KMS-11 (cell line): ENCODE results near the gene AXIN1.

ENCODE experiments used
- H2AFZ ChIP-seq: fragments of 200-600 bp; sonication (generic); 2 replicates; pipeline ENCODE4 v1.6.1; 2016; ENCODE audit warnings: antibody characterized with exemption, mixed run types, low read depth
- H3K27ac ChIP-seq: fragments of 200-600 bp; sonication (generic); 2 replicates; pipeline ENCODE4 v1.6.1; 2016; ENCODE audit warnings: mild to moderate bottlenecking, mixed run types
- H3K27me3 ChIP-seq: fragments of 200-600 bp; sonication (generic); 2 replicates; pipeline ENCODE4 v1.6.1; 2017; ENCODE audit warnings: mild to moderate bottlenecking, low read depth, mixed run types, moderate library complexity; ENCODE audit not compliant: insufficient read depth
- H3K36me3 ChIP-seq: fragments of 200-600 bp; sonication (generic); 2 replicates; pipeline ENCODE4 v1.6.1; 2017; ENCODE audit warnings: mild to moderate bottlenecking, mixed run types; ENCODE audit not compliant: insufficient read depth
- H3K4me1 ChIP-seq: fragments of 200-600 bp; sonication (generic); 2 replicates; pipeline ENCODE4 v1.6.1; 2016; ENCODE audit warnings: mild to moderate bottlenecking, low read depth, mixed run types; ENCODE audit not compliant: poor library complexity, severe bottlenecking
- H3K4me2 ChIP-seq: fragments of 200-600 bp; sonication (generic); 2 replicates; pipeline ENCODE4 v1.7.0; 2016; ENCODE audit warnings: mild to moderate bottlenecking, mixed run types
- H3K4me3 ChIP-seq: fragments of 200-600 bp; sonication (generic); IDR thresholded peaks from 2 replicates; pipeline ENCODE4 v1.6.1; 2017; ENCODE audit warnings: low read depth, low read length, mixed read lengths; ENCODE audit not compliant: insufficient read depth
- H3K79me2 ChIP-seq: fragments of 200-600 bp; sonication (generic); 2 replicates; pipeline ENCODE4 v1.6.1; 2016; ENCODE audit warnings: low read depth, mixed run types; ENCODE audit not compliant: insufficient read depth
- H3K9ac ChIP-seq: fragments of 200-600 bp; sonication (generic); 2 replicates; pipeline ENCODE4 v1.6.1; 2016; ENCODE audit warnings: mild to moderate bottlenecking, mixed run types
- H4K20me1 ChIP-seq: fragments of 200-600 bp; sonication (generic); 2 replicates; pipeline ENCODE4 v1.6.1; 2016; ENCODE audit warnings: mild to moderate bottlenecking, mixed run types; ENCODE audit not compliant: insufficient read depth
- CTCF ChIP-seq: fragments of 200-600 bp; sonication (generic); conservative IDR thresholded peaks from 2 replicates; pipeline ENCODE4 v1.6.1; 2017; ENCODE audit warnings: low read depth, mild to moderate bottlenecking, antibody characterized with exemption, low read length, moderate library complexity, mixed read lengths

The AXIN1 gene

GRCh38 chr16:322476-323143 is 29.9 kb downstream of the AXIN1 start:
- H2AFZ ChIP-seq = no peak overlapping the region
- H3K36me3 ChIP-seq = no peaks in the 10 kb centered on the region
- no peaks in the 10 kb centered on the region for H3K27me3 ChIP-seq
- H3K4me3 ChIP-seq = no peak overlapping the region
- H3K27ac ChIP-seq = no peak overlapping the region
- H3K4me1 ChIP-seq = no peaks in the 10 kb centered on the region
- no peak for TF ChIP-seq CTCF
- H3K9ac ChIP-seq = no peak overlapping the region
- H4K20me1 ChIP-seq = no peaks in the 10 kb centered on the region
- H3K79me2 ChIP-seq = peaks cover 21% of the 10 kb centered on the region; the same call in 1 of the 2 replicates
- no peak overlapping the region for H3K4me2 ChIP-seq

GRCh38 chr16:321532-321931 is 31.0 kb downstream of the AXIN1 start:
- TF ChIP-seq CTCF = no peak
- Histone ChIP-seq H3K36me3 (no peaks in the 10 kb centered on the region), H3K4me2 (no peak overlapping the region), H2AFZ (no peak overlapping the region), H3K4me3 (no peak overlapping the region), H3K27me3 (no peaks in the 10 kb centered on the region), H4K20me1 (no peaks in the 10 kb centered on the region), H3K27ac (no peak overlapping the region), H3K79me2 (peaks cover 21% of the 10 kb centered on the region; the same call in 1 of the 2 replicates), H3K4me1 (no peaks in the 10 kb centered on the region), H3K9ac (no peak overlapping the region)

- Histone ChIP-seq H3K4me3 (no peak overlapping the region), H3K27ac (no peak overlapping the region), H3K79me2 (peaks cover 21% of the 10 kb centered on the region; the same call in 1 of the 2 replicates), H3K4me2 (no peak overlapping the region), H2AFZ (no peak overlapping the region), H3K4me1 (no peaks in the 10 kb centered on the region), H3K27me3 (no peaks in the 10 kb centered on the region), H4K20me1 (no peaks in the 10 kb centered on the region), H3K9ac (no peak overlapping the region), H3K36me3 (no peaks in the 10 kb centered on the region)
- TF ChIP-seq CTCF = no peak
Measured at GRCh38 chr16:320206-320605, 32.3 kb downstream of the AXIN1 start.

- 0 out of 2 replicates have a peak, but pooled peaks have one; percentile 25 for TF ChIP-seq CTCF
- Histone ChIP-seq H4K20me1 (no peaks in the 10 kb centered on the region), H3K36me3 (no peaks in the 10 kb centered on the region), H2AFZ (no peak overlapping the region), H3K79me2 (peaks cover 21% of the 10 kb centered on the region; the same call in 1 of the 2 replicates), H3K4me2 (no peak overlapping the region), H3K9ac (no peak overlapping the region), H3K4me1 (no peaks in the 10 kb centered on the region), H3K4me3 (no peak overlapping the region), H3K27me3 (no peaks in the 10 kb centered on the region), H3K27ac (no peak overlapping the region)
Measured at GRCh38 chr16:318628-319027, 33.9 kb downstream of the AXIN1 start.
